ENCODE measurements around the gene BCL2L11.

Gene BCL2L11

DNA sequence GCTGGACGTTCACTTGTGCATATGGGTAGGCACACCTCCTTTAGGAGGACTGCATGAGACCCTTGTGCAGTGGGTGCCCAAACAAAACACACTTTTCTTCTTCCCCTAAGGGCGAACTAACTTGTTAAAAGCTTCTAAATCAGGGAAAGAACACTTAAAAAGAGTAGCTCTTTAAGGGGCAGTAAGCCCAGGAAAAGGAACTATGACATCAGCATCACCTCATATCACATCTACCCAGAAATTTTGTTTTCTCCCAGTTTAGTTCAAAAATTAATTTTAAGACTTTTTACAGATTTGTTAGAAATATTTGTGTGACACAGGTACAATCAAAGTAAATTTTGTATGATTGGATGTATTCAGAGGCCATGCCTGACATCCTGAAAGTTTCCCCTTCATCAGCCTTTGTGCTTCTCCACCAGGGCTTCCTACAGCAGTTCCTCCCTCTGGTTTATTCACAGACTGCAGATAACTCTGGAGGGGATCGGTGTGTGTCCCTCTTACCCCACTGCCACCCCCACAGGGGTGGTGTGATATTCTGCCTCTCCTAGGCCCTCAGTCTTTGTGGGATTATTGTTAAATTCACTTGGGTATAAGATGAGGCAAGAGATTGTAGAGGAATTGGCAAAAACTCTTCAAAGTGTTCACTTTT, 27.6 kb downstream of the BCL2L11 start:
- no peak for TF ChIP-seq MYC (IDR thresholded peaks at IDR 0.05; ENCODE audit: low read depth, low read length)
- TF ChIP-seq POLR2A (IDR thresholded peaks at IDR 0.05; ENCODE audit: extremely low read depth, insufficient read length) = no peak
- TF ChIP-seq, protein P1, sequence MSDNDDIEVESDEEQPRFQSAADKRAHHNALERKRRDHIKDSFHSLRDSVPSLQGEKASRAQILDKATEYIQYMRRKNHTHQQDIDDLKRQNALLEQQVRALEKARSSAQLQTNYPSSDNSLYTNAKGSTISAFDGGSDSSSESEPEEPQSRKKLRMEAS (IDR thresholded peaks at IDR 0.05; ENCODE audit: low read depth, low read length) = no peak
- TF ChIP-seq, protein P2, sequence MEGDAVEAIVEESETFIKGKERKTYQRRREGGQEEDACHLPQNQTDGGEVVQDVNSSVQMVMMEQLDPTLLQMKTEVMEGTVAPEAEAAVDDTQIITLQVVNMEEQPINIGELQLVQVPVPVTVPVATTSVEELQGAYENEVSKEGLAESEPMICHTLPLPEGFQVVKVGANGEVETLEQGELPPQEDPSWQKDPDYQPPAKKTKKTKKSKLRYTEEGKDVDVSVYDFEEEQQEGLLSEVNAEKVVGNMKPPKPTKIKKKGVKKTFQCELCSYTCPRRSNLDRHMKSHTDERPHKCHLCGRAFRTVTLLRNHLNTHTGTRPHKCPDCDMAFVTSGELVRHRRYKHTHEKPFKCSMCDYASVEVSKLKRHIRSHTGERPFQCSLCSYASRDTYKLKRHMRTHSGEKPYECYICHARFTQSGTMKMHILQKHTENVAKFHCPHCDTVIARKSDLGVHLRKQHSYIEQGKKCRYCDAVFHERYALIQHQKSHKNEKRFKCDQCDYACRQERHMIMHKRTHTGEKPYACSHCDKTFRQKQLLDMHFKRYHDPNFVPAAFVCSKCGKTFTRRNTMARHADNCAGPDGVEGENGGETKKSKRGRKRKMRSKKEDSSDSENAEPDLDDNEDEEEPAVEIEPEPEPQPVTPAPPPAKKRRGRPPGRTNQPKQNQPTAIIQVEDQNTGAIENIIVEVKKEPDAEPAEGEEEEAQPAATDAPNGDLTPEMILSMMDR (IDR thresholded peaks at IDR 0.05; ENCODE audit: low read depth, low read length) = no peak
- H3K4me3 ChIP-seq (ENCODE audit: low read depth, low read length) = no peak overlapping the region
- peak; percentile 28 for DNase-seq (ENCODE audit: low read depth)

- no peak for DNase-seq (ENCODE audit: low read depth)
- no peak for TF ChIP-seq MYC (IDR thresholded peaks at IDR 0.05; ENCODE audit: low read depth, low read length)
- no peak for TF ChIP-seq POLR2A (IDR thresholded peaks at IDR 0.05; ENCODE audit: extremely low read depth, insufficient read length)
- TF ChIP-seq, protein P1 (IDR thresholded peaks at IDR 0.05; ENCODE audit: low read depth, low read length) = no peak
- TF ChIP-seq, protein P2 (IDR thresholded peaks at IDR 0.05; ENCODE audit: low read depth, low read length) = no peak
- no peak overlapping the region for H3K4me3 ChIP-seq (ENCODE audit: low read depth, low read length)
These were observed 28.2 kb downstream of the BCL2L11 start for GRCh38 chr2:111148925-111149324.

DNA sequence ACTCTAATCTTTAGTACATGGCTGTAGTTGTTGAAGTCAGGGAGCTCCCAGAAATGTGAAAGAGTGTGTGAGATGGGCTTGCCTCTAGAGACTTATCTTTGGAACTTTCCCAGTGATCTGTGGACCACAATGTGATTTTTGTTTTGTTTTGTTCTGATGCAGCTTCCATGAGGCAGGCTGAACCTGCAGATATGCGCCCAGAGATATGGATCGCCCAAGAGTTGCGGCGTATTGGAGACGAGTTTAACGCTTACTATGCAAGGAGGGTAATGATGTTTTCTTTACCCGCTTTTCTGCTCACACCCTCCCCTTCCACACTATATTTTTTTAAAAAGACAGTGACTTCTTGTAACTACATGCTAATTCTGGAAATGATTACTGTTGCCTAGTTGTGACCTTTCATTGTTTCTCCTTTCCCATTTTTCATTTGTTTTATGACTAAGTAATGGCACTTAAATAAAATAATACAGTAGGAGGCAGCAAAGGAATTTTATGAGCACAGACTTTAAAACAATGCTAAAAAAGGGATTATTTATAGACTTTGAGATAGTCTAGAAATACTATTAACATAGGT, 29.3 kb downstream of the BCL2L11 start:
- no peak overlapping the region for H3K4me3 ChIP-seq (ENCODE audit: low read depth, low read length)
- no peak for DNase-seq (ENCODE audit: low read depth)
- TF ChIP-seq MYC (IDR thresholded peaks at IDR 0.05; ENCODE audit: low read depth, low read length) (no peak), POLR2A (IDR thresholded peaks at IDR 0.05; ENCODE audit: extremely low read depth, insufficient read length) (no peak)
- TF ChIP-seq, protein P2 (IDR thresholded peaks at IDR 0.05; ENCODE audit: low read depth, low read length) = no peak
- TF ChIP-seq, protein P1 (IDR thresholded peaks at IDR 0.05; ENCODE audit: low read depth, low read length) = no peak

- H3K4me3 ChIP-seq (ENCODE audit: low read depth, low read length) = no peak overlapping the region
- no peak for DNase-seq (ENCODE audit: low read depth)
- TF ChIP-seq, protein P2 (IDR thresholded peaks at IDR 0.05; ENCODE audit: low read depth, low read length) = no peak
- TF ChIP-seq, protein P1 (IDR thresholded peaks at IDR 0.05; ENCODE audit: low read depth, low read length) = no peak
- no peak for TF ChIP-seq POLR2A (IDR thresholded peaks at IDR 0.05; ENCODE audit: extremely low read depth, insufficient read length)
- TF ChIP-seq MYC (IDR thresholded peaks at IDR 0.05; ENCODE audit: low read depth, low read length) = no peak
These were observed 34.0 kb downstream of the BCL2L11 start for GRCh38 chr2:111154758-111155157.

GRCh38 chr2:111155610-111156009, 34.9 kb downstream of the BCL2L11 start:
- H3K4me3 ChIP-seq (ENCODE audit: low read depth, low read length) = no peak overlapping the region
- no peak for DNase-seq (ENCODE audit: low read depth)
- TF ChIP-seq POLR2A (IDR thresholded peaks at IDR 0.05; ENCODE audit: extremely low read depth, insufficient read length) (no peak), MYC (IDR thresholded peaks at IDR 0.05; ENCODE audit: low read depth, low read length) (no peak)
- TF ChIP-seq, protein P1 (IDR thresholded peaks at IDR 0.05; ENCODE audit: low read depth, low read length) = no peak
- TF ChIP-seq, protein P2 (IDR thresholded peaks at IDR 0.05; ENCODE audit: low read depth, low read length) = no peak

Measured in NB4 (cell line).